Kidney epithelial cell (primary cell): Measurements from ENCODE around the gene FAM53B. TPM values are rescaled to one million over a fixed set of nuclear protein-coding genes. Genes with fewer than 3 reads are reported as not detected.
"Not testable (repeated sequence)": the region's sequence is repeated elsewhere in the genome, so short reads cannot be mapped to it uniquely, and the experiment has no call there.

Experiments used
- DNase-seq: peaks from one replicate; pipeline ENCODE4 v3.0.0-alpha.2; 2010; ENCODE audit warnings: low read depth
- H3K27me3 ChIP-seq: 2 replicates; pipeline ENCODE4 v1.6.0; 2011; ENCODE audit warnings: low read length; ENCODE audit not compliant: control insufficient read depth, insufficient read depth
- H3K36me3 ChIP-seq: 2 replicates; pipeline ENCODE4 v1.5.1; 2011; ENCODE audit warnings: low read length; ENCODE audit not compliant: control insufficient read depth, insufficient read depth
- H3K4me3 ChIP-seq: 2 replicates; pipeline ENCODE4 v1.5.1; 2011; ENCODE audit warnings: low read depth, mild to moderate bottlenecking, control low read depth, low read length
- CTCF ChIP-seq: IDR thresholded peaks from 2 replicates; pipeline ENCODE4 v1.5.1; 2011; ENCODE audit warnings: mild to moderate bottlenecking, moderate library complexity, low read length, control low read depth, inconsistent platforms; ENCODE audit not compliant: insufficient read depth, poor library complexity, severe bottlenecking
- total RNA-seq: library from RNA; depleted of rRNA; stranded (reverse); fragments of >200 nt; gene quantifications from 2 replicates; pipeline ENCODE4 v1.2.3, GENCODE V29; 2015

The FAM53B gene
- total RNA-seq, 1 donor from 2014 or later: 16.1 TPM

- no peak for TF ChIP-seq CTCF
- Histone ChIP-seq H3K36me3 (no peaks in the 10 kb centered on the region), H3K27me3 (peaks cover 6% of the 10 kb centered on the region), H3K4me3 (no peak overlapping the region)
- no peak for DNase-seq
Measured at GRCh38 chr10:124590216-124591122, 153.7 kb downstream of the FAM53B start.

- H3K4me3 ChIP-seq: no peak overlapping the region
- no peak for DNase-seq
- H3K36me3 ChIP-seq: no peaks in the 10 kb centered on the region
- TF ChIP-seq CTCF: no peak
- peaks cover 6% of the 10 kb centered on the region for H3K27me3 ChIP-seq
Measured at GRCh38 chr10:124589491-124590041, 154.6 kb downstream of the FAM53B start.

- no peak overlapping the region for H3K4me3 ChIP-seq
- peak; percentile 10 for DNase-seq
- no peaks in the 10 kb centered on the region for H3K36me3 ChIP-seq
- TF ChIP-seq CTCF: no peak
- peaks cover 6% of the 10 kb centered on the region for H3K27me3 ChIP-seq
Measured at GRCh38 chr10:124588736-124589490, 155.3 kb downstream of the FAM53B start.

GRCh38 chr10:124588341-124588735, 155.8 kb downstream of the FAM53B start:
- not testable (repeated sequence) for DNase-seq, H3K4me3 ChIP-seq, H3K36me3 ChIP-seq

GRCh38 chr10:124587811-124588211, 156.4 kb downstream of the FAM53B start:
- DNase-seq: no peak
- H3K27me3 ChIP-seq: peaks cover 4% of the 10 kb centered on the region
- no peaks in the 10 kb centered on the region for H3K36me3 ChIP-seq
- no peak for TF ChIP-seq CTCF
- no peak overlapping the region for H3K4me3 ChIP-seq

More at GRCh38 chr10:124588341-124588735, 155.8 kb downstream of the FAM53B start:
- not testable (repeated sequence) for H3K27me3 ChIP-seq

- Histone ChIP-seq H3K4me3 (no peak overlapping the region), H3K36me3 (no peaks in the 10 kb centered on the region), H3K27me3 (peaks cover 4% of the 10 kb centered on the region)
- no peak for TF ChIP-seq CTCF
- DNase-seq: no peak
Measured at GRCh38 chr10:124586142-124586541, 158.0 kb downstream of the FAM53B start.
